ENCODE results near the gene SLC4A4. TPM values are rescaled to one million over a fixed set of nuclear protein-coding genes. Genes with fewer than 3 reads are reported as not detected.

Gene SLC4A4
- total and polyA plus RNA-seq, 4 donors, result 3.0 to 36.7 (median 8.2) TPM

DNA sequence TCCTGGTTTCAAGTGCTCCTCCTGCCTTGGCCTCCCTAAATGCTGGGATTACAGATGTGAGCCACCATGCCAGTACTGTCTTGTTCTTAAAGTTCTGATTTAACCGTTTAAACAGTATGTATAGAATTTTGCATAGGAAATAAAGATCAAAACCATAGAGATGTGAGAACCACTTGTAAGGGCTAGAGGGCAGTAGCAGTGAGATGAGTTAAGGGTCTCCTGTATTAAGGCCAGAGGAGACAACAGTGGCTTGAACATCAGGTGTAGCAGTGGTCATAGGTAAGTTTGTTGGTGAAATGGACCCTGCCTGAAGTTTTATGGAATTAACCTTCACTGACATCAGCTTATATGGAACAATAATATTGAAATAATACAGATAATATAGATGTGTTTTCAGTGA, 155.7 kb downstream of the SLC4A4 start:
- Histone ChIP-seq H3K4me1 (ENCODE audit: control insufficient read depth in 4 of 4, insufficient read depth in 4 of 4, low read length in 3 of 4) (no peaks in the 10 kb centered on the region), H3K27me3 (ENCODE audit: control insufficient read depth in 4 of 4, insufficient read depth in 4 of 4, low read length in 3 of 4) (no peaks in the 10 kb centered on the region), H3K36me3 (ENCODE audit: control insufficient read depth in 4 of 4, insufficient read depth in 3 of 4, low read depth in 1 of 4, low read length in 3 of 4) (no peaks in the 10 kb centered on the region), H3K27ac (ENCODE audit: low read depth in 1 of 2, low read length in 2 of 2) (no peak overlapping the region), H3K9ac (ENCODE audit: low read depth in 1 of 2, low read length in 2 of 2) (no peak overlapping the region), H3K4me3 (ENCODE audit: low read depth in 1 of 3, low read length in 3 of 3) (no peak overlapping the region), H3K9me3 (ENCODE audit: control insufficient read depth in 4 of 4, low read length in 3 of 4) (no peaks in the 10 kb centered on the region)
- 89% methylated on average over 1 of the region's 1 CpG for WGBS
- TF ChIP-seq RXRA (IDR thresholded peaks at IDR 0.05) (no peak), RAD21 (IDR thresholded peaks at IDR 0.05) (no peak), HNF4A (conservative IDR thresholded peaks at IDR 0.05) (no peak), GABPA (IDR thresholded peaks at IDR 0.05 in 1 of 2, conservative IDR thresholded peaks at IDR 0.05 in 1 of 2) (no peak), YY1 (IDR thresholded peaks at IDR 0.05) (no peak), EGR1 (IDR thresholded peaks at IDR 0.05; ENCODE audit: low read depth in 2 of 2) (no peak), NR2F2 (IDR thresholded peaks at IDR 0.05) (no peak), CTCF (IDR thresholded peaks at IDR 0.05; ENCODE audit: low read depth, low read length, missing input control) (no peak), JUND (IDR thresholded peaks at IDR 0.05) (no peak), TAF1 (conservative IDR thresholded peaks at IDR 0.05) (no peak), HNF4G (IDR thresholded peaks at IDR 0.05) (no peak), FOXA1 (IDR thresholded peaks at IDR 0.05) (no peak), FOXA2 (IDR thresholded peaks at IDR 0.05) (no peak), SP1 (IDR thresholded peaks at IDR 0.05) (no peak)
- TF ChIP-seq, protein P1, sequence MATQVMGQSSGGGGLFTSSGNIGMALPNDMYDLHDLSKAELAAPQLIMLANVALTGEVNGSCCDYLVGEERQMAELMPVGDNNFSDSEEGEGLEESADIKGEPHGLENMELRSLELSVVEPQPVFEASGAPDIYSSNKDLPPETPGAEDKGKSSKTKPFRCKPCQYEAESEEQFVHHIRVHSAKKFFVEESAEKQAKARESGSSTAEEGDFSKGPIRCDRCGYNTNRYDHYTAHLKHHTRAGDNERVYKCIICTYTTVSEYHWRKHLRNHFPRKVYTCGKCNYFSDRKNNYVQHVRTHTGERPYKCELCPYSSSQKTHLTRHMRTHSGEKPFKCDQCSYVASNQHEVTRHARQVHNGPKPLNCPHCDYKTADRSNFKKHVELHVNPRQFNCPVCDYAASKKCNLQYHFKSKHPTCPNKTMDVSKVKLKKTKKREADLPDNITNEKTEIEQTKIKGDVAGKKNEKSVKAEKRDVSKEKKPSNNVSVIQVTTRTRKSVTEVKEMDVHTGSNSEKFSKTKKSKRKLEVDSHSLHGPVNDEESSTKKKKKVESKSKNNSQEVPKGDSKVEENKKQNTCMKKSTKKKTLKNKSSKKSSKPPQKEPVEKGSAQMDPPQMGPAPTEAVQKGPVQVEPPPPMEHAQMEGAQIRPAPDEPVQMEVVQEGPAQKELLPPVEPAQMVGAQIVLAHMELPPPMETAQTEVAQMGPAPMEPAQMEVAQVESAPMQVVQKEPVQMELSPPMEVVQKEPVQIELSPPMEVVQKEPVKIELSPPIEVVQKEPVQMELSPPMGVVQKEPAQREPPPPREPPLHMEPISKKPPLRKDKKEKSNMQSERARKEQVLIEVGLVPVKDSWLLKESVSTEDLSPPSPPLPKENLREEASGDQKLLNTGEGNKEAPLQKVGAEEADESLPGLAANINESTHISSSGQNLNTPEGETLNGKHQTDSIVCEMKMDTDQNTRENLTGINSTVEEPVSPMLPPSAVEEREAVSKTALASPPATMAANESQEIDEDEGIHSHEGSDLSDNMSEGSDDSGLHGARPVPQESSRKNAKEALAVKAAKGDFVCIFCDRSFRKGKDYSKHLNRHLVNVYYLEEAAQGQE (IDR thresholded peaks at IDR 0.05), result no peak
- TF ChIP-seq, protein P2, sequence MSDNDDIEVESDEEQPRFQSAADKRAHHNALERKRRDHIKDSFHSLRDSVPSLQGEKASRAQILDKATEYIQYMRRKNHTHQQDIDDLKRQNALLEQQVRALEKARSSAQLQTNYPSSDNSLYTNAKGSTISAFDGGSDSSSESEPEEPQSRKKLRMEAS (IDR thresholded peaks at IDR 0.05), result no peak
- TF ChIP-seq, protein P3, sequence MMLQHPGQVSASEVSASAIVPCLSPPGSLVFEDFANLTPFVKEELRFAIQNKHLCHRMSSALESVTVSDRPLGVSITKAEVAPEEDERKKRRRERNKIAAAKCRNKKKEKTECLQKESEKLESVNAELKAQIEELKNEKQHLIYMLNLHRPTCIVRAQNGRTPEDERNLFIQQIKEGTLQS (IDR thresholded peaks at IDR 0.05), result no peak
- TF ChIP-seq, protein P4, sequence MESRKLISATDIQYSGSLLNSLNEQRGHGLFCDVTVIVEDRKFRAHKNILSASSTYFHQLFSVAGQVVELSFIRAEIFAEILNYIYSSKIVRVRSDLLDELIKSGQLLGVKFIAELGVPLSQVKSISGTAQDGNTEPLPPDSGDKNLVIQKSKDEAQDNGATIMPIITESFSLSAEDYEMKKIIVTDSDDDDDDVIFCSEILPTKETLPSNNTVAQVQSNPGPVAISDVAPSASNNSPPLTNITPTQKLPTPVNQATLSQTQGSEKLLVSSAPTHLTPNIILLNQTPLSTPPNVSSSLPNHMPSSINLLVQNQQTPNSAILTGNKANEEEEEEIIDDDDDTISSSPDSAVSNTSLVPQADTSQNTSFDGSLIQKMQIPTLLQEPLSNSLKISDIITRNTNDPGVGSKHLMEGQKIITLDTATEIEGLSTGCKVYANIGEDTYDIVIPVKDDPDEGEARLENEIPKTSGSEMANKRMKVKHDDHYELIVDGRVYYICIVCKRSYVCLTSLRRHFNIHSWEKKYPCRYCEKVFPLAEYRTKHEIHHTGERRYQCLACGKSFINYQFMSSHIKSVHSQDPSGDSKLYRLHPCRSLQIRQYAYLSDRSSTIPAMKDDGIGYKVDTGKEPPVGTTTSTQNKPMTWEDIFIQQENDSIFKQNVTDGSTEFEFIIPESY (IDR thresholded peaks at IDR 0.05), result no peak
- DNase-seq (ENCODE audit: low spot score), result no peak

Measured in liver (tissue), 9 donors.